Peyer's patch (tissue), 4 donors: ENCODE measurements around the gene TRIM41. TPM values are rescaled to one million over a fixed set of nuclear protein-coding genes. Genes with fewer than 3 reads are reported as not detected.
A peak's percentile ranks its signal among the peaks of the same experiment; 100 is the strongest.

Source experiments
- DNase-seq, 3 donors: peaks; one replicate each; pipeline ENCODE4 v3.0.0-alpha.2; 2017 to 2019
- H3K27ac ChIP-seq, 4 donors: fragments of 200-600 bp; sonication (generic); one replicate each; pipeline ENCODE4 v1.5.1; 2016 to 2019
- H3K27me3 ChIP-seq, 2 donors: fragments of 200-600 bp; sonication (generic); one replicate each; pipeline ENCODE4 v1.5.1; 2019
- H3K36me3 ChIP-seq, 3 donors: fragments of 200-600 bp; sonication (generic); one replicate each; pipeline ENCODE4 v1.5.1; 2016 to 2019
- H3K4me1 ChIP-seq, 4 donors: fragments of 200-600 bp; sonication (generic); one replicate each; pipeline ENCODE4 v1.5.1; 2016 to 2019
- H3K4me3 ChIP-seq, 4 donors: fragments of 200-600 bp; sonication (generic); 1 replicate in 3 of 4; 2 replicates in 1 of 4; pipeline ENCODE4 v1.5.1; 2016 to 2019; ENCODE audit warnings: mild to moderate bottlenecking in 1 of 4
- H3K9me3 ChIP-seq, 4 donors: fragments of 200-600 bp; sonication (generic); one replicate each; pipeline ENCODE4 v1.5.1; 2016 to 2019; ENCODE audit warnings: mild to moderate bottlenecking in 1 of 4
- POLR2A ChIP-seq, 2 donors: fragments of 450-650 bp; IDR thresholded peaks; one replicate each; pipeline ENCODE4 v1.5.1; 2017; ENCODE audit warnings: antibody characterized with exemption in 2 of 2, mild to moderate bottlenecking in 2 of 2, moderate library complexity in 2 of 2
- total RNA-seq, 4 donors: library from RNA; depleted of rRNA; stranded (reverse); fragments of >200 nt; gene quantifications; one replicate each; pipeline ENCODE4 v1.1.0, GENCODE V29; 2016
- TF ChIP-seq, protein P1 (sequence below), 6 experiments: fragments of 450-650 bp in 4 of 6; fragments of 200-600 bp in 2 of 6; sonication (generic) in 1 of 6; IDR thresholded peaks; one replicate each; pipeline ENCODE4 v1.5.1; 2017 to 2019; ENCODE audit warnings: antibody characterized with exemption in 6 of 6, mild to moderate bottlenecking in 3 of 6, moderate library complexity in 1 of 6

The TRIM41 gene
- total RNA-seq, 4 donors from 2014 or later: 13.7 to 31.4 (median 21.8) TPM

DNA sequence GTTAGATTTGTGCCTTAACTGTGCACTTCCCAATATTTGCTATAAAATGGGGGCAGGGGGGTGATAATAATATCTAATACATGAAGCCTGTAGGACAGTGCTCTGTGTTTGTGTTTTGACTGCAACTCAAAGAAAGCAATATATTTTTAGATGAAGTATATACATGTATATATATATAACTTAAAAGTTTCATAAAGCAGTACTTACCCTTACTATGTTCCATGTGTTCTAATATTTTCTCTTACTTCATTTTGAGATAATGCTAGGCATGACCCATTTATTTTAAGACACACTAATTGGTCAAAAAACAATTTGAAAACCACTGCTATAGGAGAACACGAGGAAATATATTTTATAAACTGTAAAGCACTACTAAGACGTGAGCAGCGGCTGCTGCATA lies 35.5 kb downstream of the TRIM41 start:
- H3K9me3 ChIP-seq: no peaks in the 10 kb centered on the region
- H3K4me3 ChIP-seq: peak overlapping the region in 2 of 4 donors; percentile 56 to 70
- H3K4me1 ChIP-seq: peaks cover 0 to 37% (median 15%) of the 10 kb centered on the region in 4 donors
- DNase-seq: no peak
- no peak overlapping the region for H3K27ac ChIP-seq
- peaks cover 0 to 26% (median 0%) of the 10 kb centered on the region in 3 donors for H3K36me3 ChIP-seq
- H3K27me3 ChIP-seq: no peaks in the 10 kb centered on the region
- TF ChIP-seq POLR2A (IDR thresholded peaks at IDR 0.05): no peak
- TF ChIP-seq, protein P1, sequence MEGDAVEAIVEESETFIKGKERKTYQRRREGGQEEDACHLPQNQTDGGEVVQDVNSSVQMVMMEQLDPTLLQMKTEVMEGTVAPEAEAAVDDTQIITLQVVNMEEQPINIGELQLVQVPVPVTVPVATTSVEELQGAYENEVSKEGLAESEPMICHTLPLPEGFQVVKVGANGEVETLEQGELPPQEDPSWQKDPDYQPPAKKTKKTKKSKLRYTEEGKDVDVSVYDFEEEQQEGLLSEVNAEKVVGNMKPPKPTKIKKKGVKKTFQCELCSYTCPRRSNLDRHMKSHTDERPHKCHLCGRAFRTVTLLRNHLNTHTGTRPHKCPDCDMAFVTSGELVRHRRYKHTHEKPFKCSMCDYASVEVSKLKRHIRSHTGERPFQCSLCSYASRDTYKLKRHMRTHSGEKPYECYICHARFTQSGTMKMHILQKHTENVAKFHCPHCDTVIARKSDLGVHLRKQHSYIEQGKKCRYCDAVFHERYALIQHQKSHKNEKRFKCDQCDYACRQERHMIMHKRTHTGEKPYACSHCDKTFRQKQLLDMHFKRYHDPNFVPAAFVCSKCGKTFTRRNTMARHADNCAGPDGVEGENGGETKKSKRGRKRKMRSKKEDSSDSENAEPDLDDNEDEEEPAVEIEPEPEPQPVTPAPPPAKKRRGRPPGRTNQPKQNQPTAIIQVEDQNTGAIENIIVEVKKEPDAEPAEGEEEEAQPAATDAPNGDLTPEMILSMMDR (IDR thresholded peaks at IDR 0.05): no peak

GRCh38 chr5:181259283-181259682 lies 36.2 kb downstream of the TRIM41 start:
- Histone ChIP-seq H3K27me3 (no peaks in the 10 kb centered on the region), H3K27ac (no peak overlapping the region), H3K4me1 (peaks cover 0 to 34% (median 15%) of the 10 kb centered on the region in 4 donors), H3K9me3 (no peaks in the 10 kb centered on the region), H3K36me3 (peaks cover 0 to 26% (median 0%) of the 10 kb centered on the region in 3 donors), H3K4me3 (peak overlapping the region; percentile 56 to 93 (median 81))
- no peak for TF ChIP-seq POLR2A (IDR thresholded peaks at IDR 0.05)
- TF ChIP-seq, protein P1 (IDR thresholded peaks at IDR 0.05): no peak
- DNase-seq: no peak

- peak overlapping the region; percentile 95 to 99 (median 98) for H3K27ac ChIP-seq
- peaks cover 0 to 34% (median 15%) of the 10 kb centered on the region in 4 donors for H3K4me1 ChIP-seq
These were observed 37.1 kb downstream of the TRIM41 start for GRCh38 chr5:181259974-181260719.

DNA sequence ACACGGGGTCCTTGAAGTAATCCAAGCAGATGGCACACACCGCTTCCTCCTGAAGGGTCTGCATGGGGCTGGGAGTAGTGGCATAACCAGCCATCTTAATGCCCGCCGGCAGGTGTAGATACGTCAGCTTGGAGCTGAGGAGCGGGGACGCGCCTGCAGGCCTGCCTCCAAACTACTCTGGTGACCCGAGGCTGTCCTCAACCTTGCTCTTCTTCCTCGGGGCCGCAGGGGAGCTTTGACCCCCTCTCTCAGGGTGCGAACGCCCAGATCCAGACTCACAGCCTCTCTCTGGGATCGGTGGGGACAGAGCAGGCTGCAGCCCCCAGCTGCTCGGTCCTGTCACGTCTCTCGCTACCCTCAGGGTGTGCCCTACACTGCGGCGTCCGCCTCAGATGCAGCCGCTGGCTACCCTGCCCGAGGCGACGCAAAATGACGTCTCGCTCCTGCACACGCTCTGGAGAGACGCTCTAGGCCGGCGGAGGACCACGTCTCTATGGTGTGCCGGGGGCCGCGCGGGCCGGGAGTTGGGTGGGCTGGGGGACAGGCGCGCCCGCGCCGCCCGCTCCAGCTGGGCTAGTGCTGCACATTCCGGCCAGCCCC lies 37.7 kb downstream of the TRIM41 start, which contains the start of gene TRIM52:
Gene TRIM52 (minus strand): TSS at position 424 of the 600 bp plus-strand sequence. CDS start 330 bp downstream, at position 94.
- H3K36me3 ChIP-seq: peaks cover 0 to 20% (median 0%) of the 10 kb centered on the region in 3 donors
- H3K27me3 ChIP-seq: no peaks in the 10 kb centered on the region
- H3K4me1 ChIP-seq: peaks cover 0 to 29% (median 15%) of the 10 kb centered on the region in 4 donors
- peak within 1 kb of the TSS; percentile 56 to 93 (median 81) for H3K4me3 ChIP-seq
- no peaks in the 10 kb centered on the region for H3K9me3 ChIP-seq
- DNase-seq: peak; percentile 93 to 96 (median 93)
- TF ChIP-seq, protein P1 (IDR thresholded peaks at IDR 0.05): peak in 1 of 6 experiments; percentile 37
- TF ChIP-seq POLR2A (IDR thresholded peaks at IDR 0.05): peak; percentile 92
- peak within 1 kb of the TSS; percentile 95 to 99 (median 98) for H3K27ac ChIP-seq

More at GRCh38 chr5:181259974-181260719, 37.1 kb downstream of the TRIM41 start:
- Histone ChIP-seq H3K36me3 (peaks cover 0 to 26% (median 0%) of the 10 kb centered on the region in 3 donors), H3K4me3 (peak overlapping the region; percentile 56 to 93 (median 81)), H3K9me3 (no peaks in the 10 kb centered on the region), H3K27me3 (no peaks in the 10 kb centered on the region)
- DNase-seq: no peak
- TF ChIP-seq, protein P1 (IDR thresholded peaks at IDR 0.05): no peak
- TF ChIP-seq POLR2A (IDR thresholded peaks at IDR 0.05): no peak

GRCh38 chr5:181261320-181262049 lies 38.4 kb downstream of the TRIM41 start:
- peaks cover 0 to 29% (median 15%) of the 10 kb centered on the region in 4 donors for H3K4me1 ChIP-seq
- TF ChIP-seq, protein P1 (IDR thresholded peaks at IDR 0.05): peak in 1 of 6 experiments; percentile 4
- peak; percentile 76 to 78 for TF ChIP-seq POLR2A (IDR thresholded peaks at IDR 0.05)

More at GRCh38 chr5:181261320-181262049, 38.4 kb downstream of the TRIM41 start:
- no peaks in the 10 kb centered on the region for H3K27me3 ChIP-seq
- peaks cover 0 to 19% (median 0%) of the 10 kb centered on the region in 3 donors for H3K36me3 ChIP-seq
- H3K27ac ChIP-seq: peak overlapping the region; percentile 95 to 99 (median 98)
- H3K9me3 ChIP-seq: no peaks in the 10 kb centered on the region
- DNase-seq: peak; percentile 84 to 93 (median 86)
- peak overlapping the region; percentile 56 to 93 (median 81) for H3K4me3 ChIP-seq
